Spinal cord (tissue), 10 donors: ENCODE measurements around the gene HNMT. TPM values are rescaled to one million over a fixed set of nuclear protein-coding genes. Genes with fewer than 3 reads are reported as not detected.

Experiments
- DNase-seq, 6 donors: peaks; one replicate each; pipeline versions ENCODE4 v3.0.0 to v3.0.0-alpha.2; 2013 to 2015; ENCODE audit warnings: low spot score in 6 of 6, low read depth in 4 of 6
- H3K27ac ChIP-seq: one replicate; pipeline ENCODE4 v1.5.1; 2013; ENCODE audit warnings: low read depth, low read length, control low read depth
- H3K27me3 ChIP-seq: one replicate; pipeline ENCODE4 v1.6.1; 2013; ENCODE audit warnings: low read length; ENCODE audit not compliant: control insufficient read depth, insufficient read depth
- H3K36me3 ChIP-seq: one replicate; pipeline ENCODE4 v1.6.1; 2013; ENCODE audit warnings: low read length; ENCODE audit not compliant: control insufficient read depth, insufficient read depth
- H3K4me1 ChIP-seq: one replicate; pipeline ENCODE4 v1.6.1; 2013; ENCODE audit warnings: low read length; ENCODE audit not compliant: control insufficient read depth, insufficient read depth
- H3K4me3 ChIP-seq: one replicate; pipeline ENCODE4 v1.5.1; 2013; ENCODE audit warnings: low read depth, low read length, control low read depth
- H3K9me3 ChIP-seq: one replicate; pipeline ENCODE4 v1.6.1; 2013; ENCODE audit warnings: low read length; ENCODE audit not compliant: control insufficient read depth, insufficient read depth
- WGBS: methylation state at CpG from one replicate; pipeline ENCODE4 v1.1.5; 2013; ENCODE audit warnings: missing lambda C conversion rate; ENCODE audit not compliant: insufficient coverage; 5-methylcytosine and 5-hydroxymethylcytosine counted together
- polyA plus RNA-seq, 2 donors: library from polyadenylated mRNA; unstranded; fragments of 120-200 nt; gene quantifications; one replicate each; pipeline ENCODE4 v1.2.1, GENCODE V29; 2013; ENCODE audit not compliant: insufficient read length in 2 of 2
- total RNA-seq, 2 donors: library from RNA; depleted of rRNA in 1 of 2; stranded (reverse); fragments of 120-200 nt in 1 of 2; fragments of >200 nt in 1 of 2; gene quantifications; one replicate each; pipeline versions ENCODE4 v1.2.3 to v1.2.4, GENCODE V29; 2013 to 2014
- donor health status: healthy.

HNMT gene
- total and polyA plus RNA-seq, 4 donors = 29.0 to 158 (median 49.1) TPM

DNA sequence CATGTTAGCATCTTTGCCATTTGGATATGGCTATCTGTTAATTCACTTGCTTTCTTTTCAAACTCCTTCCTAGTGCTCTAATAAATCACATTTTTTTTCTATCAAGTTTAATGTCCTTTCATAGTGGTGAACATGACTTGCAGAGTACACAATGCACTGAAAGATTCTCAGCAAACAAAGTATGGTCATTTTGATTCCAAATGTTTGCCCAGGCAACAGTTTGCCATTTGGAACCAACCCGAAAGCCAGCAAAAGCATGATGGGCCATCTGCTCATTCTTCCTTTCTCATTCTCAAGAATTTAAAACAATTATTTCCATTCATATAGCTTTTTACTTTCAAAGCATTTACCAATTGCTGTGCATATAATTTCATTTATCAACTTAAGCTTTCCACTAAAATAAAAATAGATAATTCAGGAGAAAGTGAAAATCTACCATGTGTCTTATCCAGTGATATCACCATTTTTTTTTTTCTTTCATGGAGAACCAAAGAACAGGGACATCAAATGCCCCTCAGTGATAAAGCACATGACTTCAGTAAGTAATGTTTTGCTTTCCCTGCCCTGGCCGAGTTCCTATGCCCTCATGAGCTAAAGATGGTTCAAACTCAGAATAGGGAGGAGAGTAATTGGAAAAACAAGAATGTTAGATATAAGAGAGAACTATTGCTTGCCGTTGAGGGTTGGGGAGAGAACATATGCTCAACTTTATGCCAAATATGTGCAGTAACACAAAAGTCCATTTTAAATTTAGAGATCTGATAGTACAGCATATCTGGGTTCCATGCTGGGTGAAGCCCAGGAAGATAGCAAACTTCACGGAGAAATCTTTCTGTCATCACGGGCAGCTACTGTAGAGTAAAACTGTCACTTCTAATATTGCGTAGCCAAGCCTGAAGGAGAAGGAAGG, 62.1 kb downstream of the HNMT start:
- Histone ChIP-seq H3K4me3 (no peak overlapping the region), H3K4me1 (no peaks in the 10 kb centered on the region), H3K27me3 (no peaks in the 10 kb centered on the region), H3K36me3 (no peaks in the 10 kb centered on the region), H3K27ac (no peak overlapping the region), H3K9me3 (no peaks in the 10 kb centered on the region)
- peak in 1 of 6 donors; percentile 83 for DNase-seq
- 88% methylated on average over 2 of the region's 6 CpGs for WGBS

GRCh38 chr2:138028538-138028937, 64.3 kb downstream of the HNMT start:
- Histone ChIP-seq H3K27me3 (no peaks in the 10 kb centered on the region), H3K27ac (no peak overlapping the region), H3K4me1 (no peaks in the 10 kb centered on the region), H3K4me3 (no peak overlapping the region), H3K9me3 (no peaks in the 10 kb centered on the region), H3K36me3 (no peaks in the 10 kb centered on the region)
- WGBS = 50% methylated on average over 1 of the region's 2 CpGs
- DNase-seq = no peak

- Histone ChIP-seq H3K27me3 (no peaks in the 10 kb centered on the region), H3K9me3 (no peaks in the 10 kb centered on the region), H3K36me3 (no peaks in the 10 kb centered on the region), H3K27ac (no peak overlapping the region), H3K4me3 (no peak overlapping the region), H3K4me1 (no peaks in the 10 kb centered on the region)
- no peak for DNase-seq
These were observed 65.0 kb downstream of the HNMT start for GRCh38 chr2:138029276-138029675.

GRCh38 chr2:138030459-138030858, 66.2 kb downstream of the HNMT start:
- WGBS = 100% methylated on average over 1 of the region's 3 CpGs
- no peak for DNase-seq
- Histone ChIP-seq H3K4me3 (no peak overlapping the region), H3K27ac (no peak overlapping the region), H3K27me3 (no peaks in the 10 kb centered on the region), H3K36me3 (no peaks in the 10 kb centered on the region), H3K9me3 (no peaks in the 10 kb centered on the region), H3K4me1 (no peaks in the 10 kb centered on the region)

GRCh38 chr2:138032334-138032733, 68.1 kb downstream of the HNMT start:
- no peaks in the 10 kb centered on the region for H3K36me3 ChIP-seq
- H3K4me1 ChIP-seq = no peaks in the 10 kb centered on the region
- H3K27me3 ChIP-seq = no peaks in the 10 kb centered on the region
- H3K27ac ChIP-seq = no peak overlapping the region
- H3K4me3 ChIP-seq = no peak overlapping the region
- DNase-seq = no peak
- H3K9me3 ChIP-seq = no peaks in the 10 kb centered on the region
- no CpG with 5 or more reads among the region's 2 CpGs for WGBS

DNA sequence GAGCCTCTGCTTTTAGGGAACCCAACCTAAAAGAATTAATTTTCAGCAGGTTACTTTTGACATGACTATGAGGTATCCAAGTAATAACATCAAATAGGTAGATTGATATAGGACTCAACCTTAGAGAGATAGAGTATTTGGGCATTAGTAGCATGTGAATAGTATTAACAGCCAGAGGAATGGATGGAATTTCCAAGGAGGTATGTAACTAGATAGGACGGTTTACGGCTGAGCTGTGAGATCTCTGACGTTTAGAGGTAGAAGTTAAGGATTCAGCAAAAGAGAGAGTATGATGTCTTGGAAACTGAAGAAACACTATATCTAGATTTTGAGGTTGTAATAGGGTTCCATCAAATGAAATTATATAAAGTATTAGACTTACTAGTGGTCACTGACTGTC, 70.3 kb downstream of the HNMT start:
- H3K4me1 ChIP-seq = no peaks in the 10 kb centered on the region
- DNase-seq = no peak
- H3K4me3 ChIP-seq = no peak overlapping the region
- no peak overlapping the region for H3K27ac ChIP-seq
- H3K36me3 ChIP-seq = no peaks in the 10 kb centered on the region
- H3K27me3 ChIP-seq = no peaks in the 10 kb centered on the region
- H3K9me3 ChIP-seq = no peaks in the 10 kb centered on the region
- WGBS = no CpG with 5 or more reads among the region's 3 CpGs

GRCh38 chr2:138035608-138036217, 71.4 kb downstream of the HNMT start:
- WGBS = 60% methylated on average over 1 of the region's 4 CpGs
- Histone ChIP-seq H3K9me3 (no peaks in the 10 kb centered on the region), H3K4me1 (no peaks in the 10 kb centered on the region), H3K36me3 (no peaks in the 10 kb centered on the region), H3K27me3 (no peaks in the 10 kb centered on the region), H3K27ac (no peak overlapping the region), H3K4me3 (no peak overlapping the region)
- no peak for DNase-seq

GRCh38 chr2:138036522-138036921, 72.2 kb downstream of the HNMT start:
- no CpG with 5 or more reads among the region's 5 CpGs for WGBS
- Histone ChIP-seq H3K27ac (no peak overlapping the region), H3K36me3 (no peaks in the 10 kb centered on the region), H3K27me3 (no peaks in the 10 kb centered on the region), H3K9me3 (no peaks in the 10 kb centered on the region), H3K4me3 (no peak overlapping the region), H3K4me1 (no peaks in the 10 kb centered on the region)
- no peak for DNase-seq

DNA sequence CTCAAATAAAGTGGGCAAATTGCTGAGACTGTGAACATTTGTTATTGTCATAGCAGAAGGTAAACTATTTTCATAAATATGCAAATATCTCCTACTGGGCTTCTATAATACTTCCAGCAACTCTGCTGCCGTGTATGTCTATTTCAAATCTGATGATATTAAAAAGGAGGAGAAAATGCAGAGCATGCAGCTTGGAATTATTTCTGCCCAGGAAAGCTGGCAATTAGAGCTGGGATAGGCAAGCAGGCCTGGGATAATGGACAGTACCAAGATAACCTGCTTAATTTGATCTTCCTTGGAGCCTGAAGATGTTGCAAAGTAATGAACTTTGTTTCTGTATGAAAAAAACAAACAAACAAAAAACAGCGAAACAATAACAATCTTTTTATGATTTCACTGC, 72.8 kb downstream of the HNMT start:
- no peak overlapping the region for H3K4me3 ChIP-seq
- no CpG with 5 or more reads among the region's 2 CpGs for WGBS
- no peaks in the 10 kb centered on the region for H3K27me3 ChIP-seq
- H3K9me3 ChIP-seq = no peaks in the 10 kb centered on the region
- DNase-seq = no peak
- no peaks in the 10 kb centered on the region for H3K36me3 ChIP-seq
- no peaks in the 10 kb centered on the region for H3K4me1 ChIP-seq
- H3K27ac ChIP-seq = no peak overlapping the region

DNA sequence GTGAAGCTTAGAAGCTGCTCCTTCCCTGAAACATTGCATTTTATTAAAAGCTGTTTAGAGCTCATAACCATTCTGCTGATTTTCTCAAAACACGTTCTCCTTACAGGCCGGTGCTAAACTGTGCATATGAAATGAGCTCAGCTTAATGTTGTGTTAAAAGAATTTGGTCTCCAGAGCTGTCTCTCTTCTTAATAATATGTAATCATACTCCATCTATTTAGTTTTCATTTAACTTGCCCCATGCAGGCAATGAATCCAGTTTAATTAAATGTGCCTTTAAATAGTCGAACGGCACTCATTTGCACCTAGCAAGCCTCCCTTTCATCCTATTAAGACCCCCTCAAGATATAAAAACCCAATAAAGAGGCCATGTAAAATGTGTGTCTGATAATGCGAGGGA, 76.3 kb downstream of the HNMT start:
- H3K27ac ChIP-seq = no peak overlapping the region
- no peaks in the 10 kb centered on the region for H3K27me3 ChIP-seq
- 0% methylated on average over 1 of the region's 5 CpGs for WGBS
- peak in 3 of 6 donors; percentile 26 to 96 (median 52) for DNase-seq
- H3K4me3 ChIP-seq = no peak overlapping the region
- H3K4me1 ChIP-seq = no peaks in the 10 kb centered on the region
- no peaks in the 10 kb centered on the region for H3K36me3 ChIP-seq
- no peaks in the 10 kb centered on the region for H3K9me3 ChIP-seq
